Keratinocyte (primary cell): ENCODE measurements around the gene CCDC149. TPM values are rescaled to one million over a fixed set of nuclear protein-coding genes. Genes with fewer than 3 reads are reported as not detected.

ENCODE experiments used
- DNase-seq: peaks from one replicate; pipeline ENCODE4 v3.0.0-alpha.2; 2011; ENCODE audit warnings: low read depth, missing footprints, low spot score
- FAIRE-seq: peaks from 2 replicates; lab custom pipeline; 2011; peaks lifted over from hg19 to GRCh38; lab: Jason Lieb, UNC
- H2AFZ ChIP-seq: 2 replicates; pipeline ENCODE4 v1.6.0; 2012; ENCODE audit warnings: low read length, control low read depth, inconsistent platforms; ENCODE audit not compliant: control insufficient read depth
- H3K27ac ChIP-seq: 2 replicates; pipeline ENCODE4 v1.5.1; 2011; ENCODE audit warnings: low read length; ENCODE audit not compliant: control insufficient read depth, insufficient read depth
- H3K27me3 ChIP-seq: 3 replicates; pipeline ENCODE4 v1.6.0; 2011; ENCODE audit warnings: low read length; ENCODE audit not compliant: control insufficient read depth, insufficient read depth; ENCODE audit errors: extremely low read depth
- H3K36me3 ChIP-seq, 2 experiments: 2 replicates in 1 of 2; 3 replicates in 1 of 2; pipeline ENCODE4 v1.5.1; 2011; ENCODE audit warnings: low read length in 2 of 2, mild to moderate bottlenecking in 1 of 2; ENCODE audit not compliant: control insufficient read depth in 2 of 2, insufficient read depth in 2 of 2; ENCODE audit errors: extremely low read depth in 1 of 2
- H3K4me1 ChIP-seq: 3 replicates; pipeline ENCODE4 v1.5.1; 2011; ENCODE audit warnings: low read length; ENCODE audit not compliant: control insufficient read depth, insufficient read depth; ENCODE audit errors: extremely low read depth
- H3K4me2 ChIP-seq: 3 replicates; pipeline ENCODE4 v1.6.0; 2011; ENCODE audit warnings: low read depth, low read length; ENCODE audit not compliant: control insufficient read depth, insufficient read depth; ENCODE audit errors: extremely low read depth
- H3K4me3 ChIP-seq, 3 experiments: fragments of 200-600 bp in 1 of 3; sonication (generic) in 1 of 3; 2 replicates in 2 of 3; 3 replicates in 1 of 3; pipeline ENCODE4 v1.5.1; 2011 to 2016; ENCODE audit warnings: low read length in 3 of 3, mild to moderate bottlenecking in 3 of 3, control low read depth in 2 of 3, inconsistent platforms in 1 of 3, low read depth in 1 of 3, mixed read lengths in 1 of 3, mixed run types in 1 of 3, moderate library complexity in 1 of 3; ENCODE audit not compliant: control insufficient read depth in 2 of 3, insufficient read depth in 2 of 3; ENCODE audit errors: extremely low read depth in 1 of 3
- H3K79me2 ChIP-seq: 2 replicates; pipeline ENCODE4 v1.6.0; 2012; ENCODE audit warnings: low read length; ENCODE audit not compliant: control insufficient read depth, insufficient read depth
- H3K9ac ChIP-seq: 3 replicates; pipeline ENCODE4 v1.6.0; 2011; ENCODE audit warnings: low read length; ENCODE audit not compliant: control insufficient read depth, insufficient read depth; ENCODE audit errors: extremely low read depth
- H3K9me1 ChIP-seq: 3 replicates; pipeline ENCODE4 v1.6.0; 2011; ENCODE audit warnings: low read length; ENCODE audit not compliant: control insufficient read depth, insufficient read depth; ENCODE audit errors: extremely low read depth
- H3K9me3 ChIP-seq: 2 replicates; pipeline ENCODE4 v1.5.1; 2012; ENCODE audit warnings: low read depth, low read length; ENCODE audit not compliant: control insufficient read depth
- H4K20me1 ChIP-seq: 3 replicates; pipeline ENCODE4 v1.6.0; 2011; ENCODE audit warnings: low read length; ENCODE audit not compliant: control insufficient read depth, insufficient read depth; ENCODE audit errors: extremely low read depth
- EZH2 ChIP-seq: IDR thresholded peaks from one replicate; pipeline ENCODE4 v1.6.1; 2012; ENCODE audit warnings: inconsistent platforms, mild to moderate bottlenecking, low read length, moderate library complexity
- dilution Hi-C: fragments of 300-500 bp; cut with MboI; formaldehyde crosslinking; loops from one replicate; pipeline ENCODE4 v1.7.0; 2020; ENCODE audit warnings: low sequenced_read_pairs; ENCODE audit not compliant: extremely low pct_ligation_motif_present
- polyA plus RNA-seq, 5 experiments: library from polyadenylated mRNA; depleted of rRNA in 3 of 5; stranded (reverse) in 3 of 5; stranded (forward) in 1 of 5; unstranded in 1 of 5; fragments of >200 nt; gene quantifications; 1 replicate in 1 of 5; 2 replicates in 3 of 5; 3 replicates in 1 of 5; pipeline versions ENCODE4 v1.2.1 to v1.2.3, GENCODE V29; 2011 to 2012; ENCODE audit warnings: missing spikeins in 2 of 5, low read depth in 1 of 5, low replicate concordance in 1 of 5
- TF ChIP-seq, protein P1 (sequence below), 3 experiments: IDR thresholded peaks in 1 of 3; conservative IDR thresholded peaks in 1 of 3; optimal IDR thresholded peaks in 1 of 3; 2 replicates in 2 of 3; 3 replicates in 1 of 3; pipeline versions ENCODE3 to v1.5.1; 2011; ENCODE audit warnings: low read length in 3 of 3, mild to moderate bottlenecking in 3 of 3, moderate library complexity in 2 of 3, control low read depth in 1 of 3, inconsistent platforms in 1 of 3; ENCODE audit not compliant: insufficient read depth in 2 of 3; ENCODE audit errors: extremely low read depth in 1 of 3

Gene CCDC149
- polyA plus RNA-seq, 1 donor (not counting 4 experiments of a cell fraction or from before 2014, with no cell fraction given), result 2.1 TPM

DNA sequence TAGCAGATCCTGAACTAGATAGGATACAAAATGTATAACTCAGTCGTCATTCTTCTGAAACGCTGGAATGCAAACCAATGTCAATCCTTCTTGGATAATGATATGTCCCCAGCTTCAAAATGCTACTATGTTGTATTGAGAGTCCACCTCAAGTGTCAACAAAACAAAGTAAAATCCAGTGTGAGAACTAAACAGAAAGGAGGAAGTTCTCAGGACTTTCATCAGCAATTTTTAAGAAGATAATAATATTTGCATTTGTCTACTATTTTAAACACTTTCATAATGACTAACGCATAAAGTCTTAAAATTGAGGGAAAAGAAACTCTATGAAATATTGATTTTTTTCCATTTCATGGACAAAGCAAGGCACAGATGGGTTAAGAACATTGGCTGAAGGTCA lies 81.2 kb downstream of the CCDC149 start:
- Histone ChIP-seq H3K4me1 (peaks cover 5% of the 10 kb centered on the region), H3K9ac (no peak overlapping the region), H2AFZ (no peak overlapping the region), H3K9me1 (no peaks in the 10 kb centered on the region), H3K79me2 (no peaks in the 10 kb centered on the region), H3K4me2 (no peak overlapping the region), H3K9me3 (no peaks in the 10 kb centered on the region), H3K4me3 (no peak overlapping the region), H4K20me1 (no peaks in the 10 kb centered on the region), H3K27me3 (no peaks in the 10 kb centered on the region), H3K36me3 (no peaks in the 10 kb centered on the region), H3K27ac (no peak overlapping the region)
- TF ChIP-seq EZH2, result no peak
- TF ChIP-seq, protein P1, sequence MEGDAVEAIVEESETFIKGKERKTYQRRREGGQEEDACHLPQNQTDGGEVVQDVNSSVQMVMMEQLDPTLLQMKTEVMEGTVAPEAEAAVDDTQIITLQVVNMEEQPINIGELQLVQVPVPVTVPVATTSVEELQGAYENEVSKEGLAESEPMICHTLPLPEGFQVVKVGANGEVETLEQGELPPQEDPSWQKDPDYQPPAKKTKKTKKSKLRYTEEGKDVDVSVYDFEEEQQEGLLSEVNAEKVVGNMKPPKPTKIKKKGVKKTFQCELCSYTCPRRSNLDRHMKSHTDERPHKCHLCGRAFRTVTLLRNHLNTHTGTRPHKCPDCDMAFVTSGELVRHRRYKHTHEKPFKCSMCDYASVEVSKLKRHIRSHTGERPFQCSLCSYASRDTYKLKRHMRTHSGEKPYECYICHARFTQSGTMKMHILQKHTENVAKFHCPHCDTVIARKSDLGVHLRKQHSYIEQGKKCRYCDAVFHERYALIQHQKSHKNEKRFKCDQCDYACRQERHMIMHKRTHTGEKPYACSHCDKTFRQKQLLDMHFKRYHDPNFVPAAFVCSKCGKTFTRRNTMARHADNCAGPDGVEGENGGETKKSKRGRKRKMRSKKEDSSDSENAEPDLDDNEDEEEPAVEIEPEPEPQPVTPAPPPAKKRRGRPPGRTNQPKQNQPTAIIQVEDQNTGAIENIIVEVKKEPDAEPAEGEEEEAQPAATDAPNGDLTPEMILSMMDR (optimal IDR thresholded peaks at IDR 0.05 in 1 of 3, IDR thresholded peaks at IDR 0.05 in 1 of 3, conservative IDR thresholded peaks at IDR 0.05 in 1 of 3; ENCODE audit: extremely low read depth in 1 of 3, insufficient read depth in 2 of 3, low read length in 3 of 3), result no peak
- DNase-seq (no peak), FAIRE-seq (no peak)
- dilution Hi-C loops, result no loop called here

GRCh38 chr4:24824720-24825119 lies 88.1 kb downstream of the CCDC149 start:
- no peak for DNase-seq
- no peaks in the 10 kb centered on the region for H3K27me3 ChIP-seq
- H3K4me2 ChIP-seq, result peak overlapping the region; percentile 76
- FAIRE-seq, result no peak
- H3K9me3 ChIP-seq, result no peaks in the 10 kb centered on the region
- peak overlapping the region; percentile 57 for H2AFZ ChIP-seq
- H3K9me1 ChIP-seq, result no peaks in the 10 kb centered on the region
- no peak overlapping the region for H3K27ac ChIP-seq
- peak overlapping the region in 2 of 3 experiments; percentile 12 to 14 for H3K4me3 ChIP-seq
- dilution Hi-C loops, result no loop called here
- peaks cover 22% of the 10 kb centered on the region for H3K4me1 ChIP-seq
- H3K79me2 ChIP-seq, result no peaks in the 10 kb centered on the region
- no peak for TF ChIP-seq EZH2
- TF ChIP-seq, protein P1 (optimal IDR thresholded peaks at IDR 0.05 in 1 of 3, IDR thresholded peaks at IDR 0.05 in 1 of 3, conservative IDR thresholded peaks at IDR 0.05 in 1 of 3; ENCODE audit: extremely low read depth in 1 of 3, insufficient read depth in 2 of 3, low read length in 3 of 3), result no peak
- no peaks in the 10 kb centered on the region for H3K36me3 ChIP-seq
- no peak overlapping the region for H3K9ac ChIP-seq
- H4K20me1 ChIP-seq, result no peaks in the 10 kb centered on the region
